GM12878 (cell line): ENCODE data around the gene CCDC6. TPM values are rescaled to one million over a fixed set of nuclear protein-coding genes. Genes with fewer than 3 reads are reported as not detected.
A peak's percentile ranks its signal among the peaks of the same experiment; 100 is the strongest.

ENCODE experiments used
- ATAC-seq: fragments of 200-7000 bp; cut with Tn5 transposase; 3 replicates; pipeline ENCODE4 v1.9.1; 2020; ENCODE audit warnings: mild to moderate bottlenecking, moderate library complexity
- BruUV-seq: library from RNA; stranded (reverse); fragments of 400-500 nt; replicated peaks from 2 replicates; lab custom pipeline; 2021; lab: Mats Ljungman, UMichigan
- CTCF ChIA-PET: fragments of 300-600 bp; sonication (Branson Sonifier 250); formaldehyde crosslinking; extraction: SDS; loops from one replicate; lab custom pipeline; 2021; ENCODE audit warnings: inconsistent platforms; lab: Yijun Ruan, JAX
- POLR2A ChIA-PET: fragments of 350-600 bp; formaldehyde crosslinking; extraction: SDS; loops from one replicate; lab custom pipeline; 2021; ENCODE audit warnings: inconsistent platforms; lab: Charles Lee
- RAD21 ChIA-PET: fragments of 300-600 bp; sonication (Branson Sonifier 250); formaldehyde crosslinking; loops from one replicate; lab custom pipeline; 2023; ENCODE audit warnings: antibody characterized with exemption; ENCODE audit not compliant: unreplicated experiment; lab: Charles Lee
- SMC1A ChIA-PET: fragments of 300-600 bp; sonication (Branson Sonifier 250); formaldehyde crosslinking; loops from one replicate; lab custom pipeline; 2023; ENCODE audit not compliant: unreplicated experiment, uncharacterized antibody; lab: Charles Lee
- DNase-seq: peaks from one replicate; pipeline ENCODE4 v3.0.0-alpha.2; 2011; ENCODE audit warnings: low read depth, low spot score
- FAIRE-seq: peaks from 3 replicates; lab custom pipeline; 2011; peaks lifted over from hg19 to GRCh38; lab: Jason Lieb, UNC
- H2AFZ ChIP-seq: 2 replicates; pipeline ENCODE4 v1.6.0; 2011; ENCODE audit warnings: low read depth, low read length, control low read depth; ENCODE audit not compliant: control insufficient read depth
- H3K27ac ChIP-seq: 2 replicates; pipeline ENCODE4 v1.5.1; 2011; ENCODE audit warnings: control low read depth; ENCODE audit not compliant: control insufficient read depth, insufficient read depth
- H3K27me3 ChIP-seq, 2 experiments: replicated peaks in 1 of 2; 2 replicates each; pipeline versions ENCODE4 v1.6.0 to v1.6.1; 2011; ENCODE audit warnings: low read length in 1 of 2; ENCODE audit not compliant: control insufficient read depth in 2 of 2, insufficient read depth in 2 of 2
- H3K36me3 ChIP-seq, 2 experiments: 2 replicates each; pipeline ENCODE4 v1.5.1; 2011; ENCODE audit warnings: low read length in 1 of 2; ENCODE audit not compliant: control insufficient read depth in 2 of 2, insufficient read depth in 2 of 2
- H3K4me1 ChIP-seq: 2 replicates; pipeline ENCODE4 v1.6.1; 2011; ENCODE audit warnings: mild to moderate bottlenecking, low read length, moderate library complexity, mixed read lengths; ENCODE audit not compliant: control insufficient read depth, insufficient read depth
- H3K4me2 ChIP-seq: 2 replicates; pipeline ENCODE4 v1.6.0; 2011; ENCODE audit warnings: control low read depth; ENCODE audit not compliant: control insufficient read depth, insufficient read depth
- H3K4me3 ChIP-seq: fragments of 200-600 bp; sonication (generic); 2 replicates; pipeline ENCODE4 v1.5.1; 2016
- H3K79me2 ChIP-seq: 2 replicates; pipeline ENCODE4 v1.6.0; 2011; ENCODE audit warnings: low read length; ENCODE audit not compliant: control insufficient read depth, insufficient read depth
- H3K9ac ChIP-seq: 2 replicates; pipeline ENCODE4 v1.8.0; 2011; ENCODE audit warnings: low read length, control low read depth, mixed read lengths; ENCODE audit not compliant: control insufficient read depth, insufficient read depth
- H3K9me3 ChIP-seq: replicated peaks from 3 replicates; pipeline ENCODE4 v1.5.1; 2011; ENCODE audit warnings: mild to moderate bottlenecking, low read length; ENCODE audit not compliant: control insufficient read depth, insufficient read depth
- H4K20me1 ChIP-seq: 2 replicates; pipeline ENCODE4 v1.6.0; 2011; ENCODE audit not compliant: control insufficient read depth, insufficient read depth
- ASH2L ChIP-seq: fragments of 300-600, 200-600 bp; sonication (generic); IDR thresholded peaks from 2 replicates; pipeline ENCODE4 v1.6.1; 2017; ENCODE audit warnings: low read depth, mild to moderate bottlenecking, borderline replicate concordance
- ATF7 ChIP-seq: fragments of 450-650 bp; IDR thresholded peaks from 2 replicates; pipeline ENCODE4 v1.6.1; 2016; ENCODE audit warnings: low read depth, mild to moderate bottlenecking
- BMI1 ChIP-seq: fragments of 450-650 bp; IDR thresholded peaks from 2 replicates; pipeline ENCODE4 v1.6.1; 2016; ENCODE audit warnings: mild to moderate bottlenecking, moderate library complexity, borderline replicate concordance
- CBX3 ChIP-seq: fragments of 200-600 bp; sonication (generic); IDR thresholded peaks from 2 replicates; pipeline ENCODE4 v1.6.1; 2016; ENCODE audit warnings: low read depth, borderline replicate concordance
- CBX5 ChIP-seq: sonication (generic); IDR thresholded peaks from 2 replicates; pipeline ENCODE4 v1.6.1; 2016; ENCODE audit warnings: low read depth, moderate library complexity, mild to moderate bottlenecking, inconsistent platforms
- CHD1 ChIP-seq: IDR thresholded peaks from 2 replicates; pipeline ENCODE4 v1.6.1; 2012; ENCODE audit warnings: low read depth, low read length, improper control_type of control experiment
- EED ChIP-seq: sonication (generic); IDR thresholded peaks from 2 replicates; pipeline ENCODE4 v1.6.1; 2016; ENCODE audit warnings: antibody characterized with exemption, low read depth
- FOS ChIP-seq: IDR thresholded peaks from 3 replicates; pipeline ENCODE4 v1.6.1; 2011; ENCODE audit warnings: borderline replicate concordance; ENCODE audit not compliant: insufficient read length; ENCODE audit errors: extremely low read depth
- GABPA ChIP-seq: IDR thresholded peaks from 2 replicates; pipeline ENCODE4 v1.6.1; 2014; ENCODE audit warnings: antibody characterized with exemption, low read depth, mild to moderate bottlenecking, inconsistent platforms
- IKZF1 ChIP-seq: fragments of 450-650 bp; conservative IDR thresholded peaks from 2 replicates; pipeline ENCODE4 v1.6.1; 2017; ENCODE audit warnings: antibody characterized with exemption, mild to moderate bottlenecking
- IRF4 ChIP-seq: IDR thresholded peaks from 2 replicates; pipeline ENCODE4 v1.6.1; 2011; ENCODE audit warnings: low read depth, low read length
- JUNB ChIP-seq: IDR thresholded peaks from 2 replicates; pipeline ENCODE4 v1.6.1; 2016; ENCODE audit warnings: antibody characterized with exemption, mild to moderate bottlenecking
- NR2C2 ChIP-seq: IDR thresholded peaks from 2 replicates; pipeline ENCODE4 v1.6.1; 2011; ENCODE audit warnings: borderline replicate concordance, low read depth; ENCODE audit not compliant: control insufficient read depth, insufficient read length
- RAD51 ChIP-seq: fragments of 450-650 bp; IDR thresholded peaks from 2 replicates; pipeline ENCODE4 v1.6.1; 2016; ENCODE audit warnings: moderate library complexity, mild to moderate bottlenecking, inconsistent platforms
- RFX5 ChIP-seq: IDR thresholded peaks from 2 replicates; pipeline ENCODE4 v1.6.1; 2011; ENCODE audit warnings: low read depth, low read length, improper control_type of control experiment
- RUNX3 ChIP-seq: IDR thresholded peaks from 2 replicates; pipeline ENCODE4 v1.6.1; 2012; ENCODE audit warnings: low read length, inconsistent platforms
- SIX5 ChIP-seq: IDR thresholded peaks from 2 replicates; pipeline ENCODE4 v1.6.1; 2011; ENCODE audit warnings: mild to moderate bottlenecking, low read depth, low read length, moderate library complexity; ENCODE audit not compliant: severe bottlenecking
- YY1 ChIP-seq: IDR thresholded peaks from 2 replicates; pipeline ENCODE4 v1.6.1; 2011; ENCODE audit warnings: low read depth, mild to moderate bottlenecking, low read length
- WGBS: methylation state at CpG from one replicate; pipeline ENCODE4 v1.1.6; 2016; ENCODE audit warnings: low lambda C conversion rate; ENCODE audit not compliant: insufficient replicate concordance, insufficient coverage; ENCODE audit errors: missing lambda C conversion rate; 5-methylcytosine and 5-hydroxymethylcytosine counted together
- in situ Hi-C: fragments of 300-500 bp; cut with MboI; formaldehyde crosslinking; loops from 9 replicates; pipeline ENCODE4 v1.14.3; 2018; ENCODE audit warnings: mixed read lengths
- intact Hi-C: fragments of 100-400 bp; cut with micrococcal nuclease; formaldehyde crosslinking; loops from one replicate; pipeline ENCODE4 v1.14.2; 2022; ENCODE audit not compliant: unreplicated experiment
- polyA plus RNA-seq, 11 experiments: library from polyadenylated mRNA; depleted of rRNA in 4 of 11; unstranded in 6 of 11; stranded (reverse) in 5 of 11; fragments of >200 nt; fragmentation: Nextera tagmentation in 4 of 11; fragmentation: Illumina TruSeq in 1 of 11; extraction: Ambion mirVana in 4 of 11; extraction: Trizol in 1 of 11; gene quantifications; 1 replicate in 1 of 11; 2 replicates in 10 of 11; pipeline versions ENCODE4 v1.2.1 to v1.2.3, GENCODE V29; 2011 to 2016; ENCODE audit warnings: inconsistent platforms in 2 of 11, missing spikeins in 2 of 11, low read depth in 1 of 11
- total RNA-seq, 4 experiments: library from RNA; depleted of rRNA in 3 of 4; stranded (reverse); fragments of >200 nt in 3 of 4; fragmentation: Illumina TruSeq in 1 of 4; extraction: Trizol in 1 of 4; gene quantifications; 2 replicates each; pipeline versions ENCODE4 v1.2.1 to v1.2.3, GENCODE V29; 2013 to 2021
- TF ChIP-seq, protein P1 (sequence below): fragments of 150-350 bp; IDR thresholded peaks from 2 replicates; pipeline ENCODE4 v1.6.1; 2014; ENCODE audit warnings: mild to moderate bottlenecking, low read depth, low read length
- TF ChIP-seq, protein P2 (sequence below): fragments of 450-650 bp; IDR thresholded peaks from 2 replicates; pipeline ENCODE4 v1.6.1; 2018; ENCODE audit warnings: mild to moderate bottlenecking, low read depth, moderate library complexity; ENCODE audit not compliant: partially characterized antibody

CCDC6 gene
- total and polyA plus RNA-seq, 10 of the 15 experiments (the other 5 are each of a cell fraction or from before 2014, with no cell fraction given), result 11.8 to 46.2 (median 26.7) TPM

DNA sequence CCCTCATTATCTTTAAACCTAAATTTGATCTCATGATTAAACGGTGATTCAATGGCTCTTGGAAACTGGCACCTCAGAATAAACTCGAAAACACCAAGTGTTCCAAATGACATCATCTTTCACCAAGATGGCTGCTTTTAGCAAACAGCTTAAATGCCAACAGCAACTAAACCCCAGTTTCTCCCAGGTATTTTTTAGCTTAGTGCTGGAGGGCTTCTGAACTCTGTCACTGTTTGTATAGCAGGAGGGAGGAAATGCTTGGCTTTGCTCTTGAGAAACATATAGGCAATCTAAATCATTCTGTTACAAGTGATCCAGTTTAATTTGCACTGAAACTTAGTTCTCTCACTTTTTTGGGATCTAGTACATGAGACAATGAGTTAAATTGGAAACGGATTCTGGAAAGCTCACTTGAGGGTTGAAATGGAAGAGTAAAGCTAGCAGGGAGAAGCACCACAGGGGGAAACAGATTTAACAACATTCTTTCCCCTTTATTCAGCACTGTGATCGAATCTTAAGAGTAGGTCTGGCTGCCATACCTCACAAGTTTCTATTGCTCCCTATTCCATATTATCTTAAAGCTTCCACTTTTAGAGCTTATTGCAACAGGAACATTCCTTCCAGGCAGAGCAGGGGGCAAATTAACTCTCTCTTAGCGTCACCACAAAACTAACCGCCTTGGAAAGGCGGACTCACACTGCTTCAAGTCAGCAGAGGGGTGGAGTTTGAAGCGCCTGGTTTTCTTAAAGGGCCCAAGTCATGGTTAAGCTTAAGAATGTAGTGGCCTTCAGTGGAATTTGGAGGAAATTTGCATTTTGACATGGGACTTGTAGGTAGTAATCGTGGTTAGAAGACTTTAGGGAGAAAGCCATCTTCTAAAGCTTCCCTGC lies 1.8 kb upstream of the CCDC6 start:
- peak; percentile 69 for FAIRE-seq
- ChIA-PET RAD21 (interaction anchor here (0.7 to 6.1 kb wide), 18 partner anchors 10 to 282 kb away, joined by 3 to 140 read pairs (median 4); no protein-coding TSS in a partner anchor), POLR2A (interaction anchor here (0.6 to 3.1 kb wide), 12 partner anchors 19 to 189 kb away, joined by 3 to 8 read pairs (median 3); no protein-coding TSS in a partner anchor), CTCF (interaction anchor here (0.6 to 5.7 kb wide), 24 partner anchors 15 to 329 kb away, joined by 3 to 181 read pairs (median 6); no protein-coding TSS in a partner anchor), SMC1A (interaction anchor here (0.6 to 10.1 kb wide), 35 partner anchors 10 to 1146 kb away, joined by 3 to 143 read pairs (median 4); no protein-coding TSS in a partner anchor)
- H4K20me1 ChIP-seq, result no peaks in the 10 kb centered on the region
- no peaks in the 10 kb centered on the region for H3K36me3 ChIP-seq
- H3K79me2 ChIP-seq, result peaks cover 34% of the 10 kb centered on the region
- no peaks in the 10 kb centered on the region for H3K27me3 ChIP-seq
- intact Hi-C loops (loop anchor here (1.0 to 10.0 kb wide), 7 partner anchors 166 to 1643 kb away; partner anchors contain the start of genes CISD1 and IPMK), in situ Hi-C loops (no loop called here)
- H3K9me3 ChIP-seq, result no peaks in the 10 kb centered on the region; the same call in 2 of the 3 replicates
- no TSS peak for BruUV-seq
- ATAC-seq, result peak; percentile 25
- WGBS, result 2% methylated on average over 9 of the region's 9 CpGs
- DNase-seq, result no peak
- H3K9ac ChIP-seq, result peak overlapping the region; percentile 89
- H2AFZ ChIP-seq, result peak overlapping the region; percentile 92
- H3K4me2 ChIP-seq, result peak overlapping the region; percentile 95
- peaks cover 8% of the 10 kb centered on the region; the same call in 1 of the 2 replicates for H3K4me1 ChIP-seq
- peak overlapping the region; percentile 88 for H3K27ac ChIP-seq
- peak overlapping the region; percentile 94 for H3K4me3 ChIP-seq
- TF ChIP-seq RUNX3, result peak; percentile 86
- no peak for TF ChIP-seq RFX5
- TF ChIP-seq ATF7, result peak; percentile 97
- TF ChIP-seq, protein P1, sequence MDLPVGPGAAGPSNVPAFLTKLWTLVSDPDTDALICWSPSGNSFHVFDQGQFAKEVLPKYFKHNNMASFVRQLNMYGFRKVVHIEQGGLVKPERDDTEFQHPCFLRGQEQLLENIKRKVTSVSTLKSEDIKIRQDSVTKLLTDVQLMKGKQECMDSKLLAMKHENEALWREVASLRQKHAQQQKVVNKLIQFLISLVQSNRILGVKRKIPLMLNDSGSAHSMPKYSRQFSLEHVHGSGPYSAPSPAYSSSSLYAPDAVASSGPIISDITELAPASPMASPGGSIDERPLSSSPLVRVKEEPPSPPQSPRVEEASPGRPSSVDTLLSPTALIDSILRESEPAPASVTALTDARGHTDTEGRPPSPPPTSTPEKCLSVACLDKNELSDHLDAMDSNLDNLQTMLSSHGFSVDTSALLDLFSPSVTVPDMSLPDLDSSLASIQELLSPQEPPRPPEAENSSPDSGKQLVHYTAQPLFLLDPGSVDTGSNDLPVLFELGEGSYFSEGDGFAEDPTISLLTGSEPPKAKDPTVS, result no peak
- TF ChIP-seq IRF4, result no peak
- TF ChIP-seq ASH2L, result no peak
- no peak for TF ChIP-seq SIX5
- TF ChIP-seq CHD1, result no peak
- 0 out of 2 replicates have a peak, but pooled peaks have one; percentile 14 for TF ChIP-seq JUNB
- no peak for TF ChIP-seq CBX3
- no peak for TF ChIP-seq CBX5
- no peak for TF ChIP-seq GABPA
- TF ChIP-seq IKZF1, result peak; percentile 46; the same call in 1 of the 2 replicates
- peak; percentile 89 for TF ChIP-seq YY1
- TF ChIP-seq BMI1, result no peak
- TF ChIP-seq, protein P2, sequence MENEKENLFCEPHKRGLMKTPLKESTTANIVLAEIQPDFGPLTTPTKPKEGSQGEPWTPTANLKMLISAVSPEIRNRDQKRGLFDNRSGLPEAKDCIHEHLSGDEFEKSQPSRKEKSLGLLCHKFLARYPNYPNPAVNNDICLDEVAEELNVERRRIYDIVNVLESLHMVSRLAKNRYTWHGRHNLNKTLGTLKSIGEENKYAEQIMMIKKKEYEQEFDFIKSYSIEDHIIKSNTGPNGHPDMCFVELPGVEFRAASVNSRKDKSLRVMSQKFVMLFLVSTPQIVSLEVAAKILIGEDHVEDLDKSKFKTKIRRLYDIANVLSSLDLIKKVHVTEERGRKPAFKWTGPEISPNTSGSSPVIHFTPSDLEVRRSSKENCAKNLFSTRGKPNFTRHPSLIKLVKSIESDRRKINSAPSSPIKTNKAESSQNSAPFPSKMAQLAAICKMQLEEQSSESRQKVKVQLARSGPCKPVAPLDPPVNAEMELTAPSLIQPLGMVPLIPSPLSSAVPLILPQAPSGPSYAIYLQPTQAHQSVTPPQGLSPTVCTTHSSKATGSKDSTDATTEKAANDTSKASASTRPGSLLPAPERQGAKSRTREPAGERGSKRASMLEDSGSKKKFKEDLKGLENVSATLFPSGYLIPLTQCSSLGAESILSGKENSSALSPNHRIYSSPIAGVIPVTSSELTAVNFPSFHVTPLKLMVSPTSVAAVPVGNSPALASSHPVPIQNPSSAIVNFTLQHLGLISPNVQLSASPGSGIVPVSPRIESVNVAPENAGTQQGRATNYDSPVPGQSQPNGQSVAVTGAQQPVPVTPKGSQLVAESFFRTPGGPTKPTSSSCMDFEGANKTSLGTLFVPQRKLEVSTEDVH, result no peak
- no peak for TF ChIP-seq FOS
- no peak for TF ChIP-seq RAD51
- no peak for TF ChIP-seq NR2C2
- TF ChIP-seq EED, result 0 out of 2 replicates have a peak, but pooled peaks have one; percentile 36
